SK-N-SH (cell line): ENCODE results near the gene CCNF.

ENCODE experiments used
- CTCF ChIP-seq: fragments of 200-600 bp; sonication (generic); IDR thresholded peaks from 2 replicates; pipeline ENCODE4 v1.6.1; 2017; ENCODE audit warnings: antibody characterized with exemption, mild to moderate bottlenecking, moderate library complexity
- EZH2phosphoT487 ChIP-seq: fragments of 200-600 bp; sonication (generic); IDR thresholded peaks from 2 replicates; pipeline ENCODE4 v1.6.1; 2017; ENCODE audit warnings: low read depth, mixed run types, mild to moderate bottlenecking, antibody characterized with exemption, moderate library complexity, borderline replicate concordance
- GABPA ChIP-seq: IDR thresholded peaks from 2 replicates; pipeline ENCODE4 v1.4.0; 2012; ENCODE audit warnings: low read depth, mild to moderate bottlenecking
- REST ChIP-seq: IDR thresholded peaks from 2 replicates; pipeline ENCODE4 v1.6.1; 2012; ENCODE audit warnings: mild to moderate bottlenecking, low read depth, low read length, moderate library complexity
- RFX5 ChIP-seq: IDR thresholded peaks from 2 replicates; pipeline ENCODE4 v1.6.1; 2012; ENCODE audit warnings: mild to moderate bottlenecking, improper control_type of control experiment, low read length
- TAF1 ChIP-seq: IDR thresholded peaks from 2 replicates; pipeline ENCODE4 v1.6.1; 2012; ENCODE audit warnings: low read depth, mild to moderate bottlenecking, low read length, moderate library complexity, borderline replicate concordance
- USF2 ChIP-seq: fragments of 150-350 bp; IDR thresholded peaks from 2 replicates; pipeline ENCODE4 v1.6.1; 2017; ENCODE audit warnings: antibody characterized with exemption, low read length, low read depth, borderline replicate concordance
- YY1 ChIP-seq: IDR thresholded peaks from 2 replicates; pipeline ENCODE4 v1.4.0; 2012; ENCODE audit warnings: low read depth, mild to moderate bottlenecking

- TF ChIP-seq YY1 = no peak
- no peak for TF ChIP-seq CTCF
- TF ChIP-seq RFX5 = no peak
- no peak for TF ChIP-seq USF2
- no peak for TF ChIP-seq GABPA
- no peak for TF ChIP-seq EZH2phosphoT487
- no peak for TF ChIP-seq TAF1
- no peak for TF ChIP-seq REST
Measured at GRCh38 chr16:2493605-2494004, 64.4 kb downstream of the CCNF start.
